ENCODE measurements around the gene LUZP2.

GRCh38 chr11:24965748-24966147, 468.9 kb downstream of the LUZP2 start:
- TF ChIP-seq, protein P1, sequence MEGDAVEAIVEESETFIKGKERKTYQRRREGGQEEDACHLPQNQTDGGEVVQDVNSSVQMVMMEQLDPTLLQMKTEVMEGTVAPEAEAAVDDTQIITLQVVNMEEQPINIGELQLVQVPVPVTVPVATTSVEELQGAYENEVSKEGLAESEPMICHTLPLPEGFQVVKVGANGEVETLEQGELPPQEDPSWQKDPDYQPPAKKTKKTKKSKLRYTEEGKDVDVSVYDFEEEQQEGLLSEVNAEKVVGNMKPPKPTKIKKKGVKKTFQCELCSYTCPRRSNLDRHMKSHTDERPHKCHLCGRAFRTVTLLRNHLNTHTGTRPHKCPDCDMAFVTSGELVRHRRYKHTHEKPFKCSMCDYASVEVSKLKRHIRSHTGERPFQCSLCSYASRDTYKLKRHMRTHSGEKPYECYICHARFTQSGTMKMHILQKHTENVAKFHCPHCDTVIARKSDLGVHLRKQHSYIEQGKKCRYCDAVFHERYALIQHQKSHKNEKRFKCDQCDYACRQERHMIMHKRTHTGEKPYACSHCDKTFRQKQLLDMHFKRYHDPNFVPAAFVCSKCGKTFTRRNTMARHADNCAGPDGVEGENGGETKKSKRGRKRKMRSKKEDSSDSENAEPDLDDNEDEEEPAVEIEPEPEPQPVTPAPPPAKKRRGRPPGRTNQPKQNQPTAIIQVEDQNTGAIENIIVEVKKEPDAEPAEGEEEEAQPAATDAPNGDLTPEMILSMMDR (IDR thresholded peaks at IDR 0.05) = no peak
- TF ChIP-seq EZH2 (IDR thresholded peaks at IDR 0.05; ENCODE audit: borderline replicate concordance, insufficient read depth, low read depth, low read length, poor library complexity, severe bottlenecking) = no peak
